ENCODE measurements around the gene GPHA2.

DNA sequence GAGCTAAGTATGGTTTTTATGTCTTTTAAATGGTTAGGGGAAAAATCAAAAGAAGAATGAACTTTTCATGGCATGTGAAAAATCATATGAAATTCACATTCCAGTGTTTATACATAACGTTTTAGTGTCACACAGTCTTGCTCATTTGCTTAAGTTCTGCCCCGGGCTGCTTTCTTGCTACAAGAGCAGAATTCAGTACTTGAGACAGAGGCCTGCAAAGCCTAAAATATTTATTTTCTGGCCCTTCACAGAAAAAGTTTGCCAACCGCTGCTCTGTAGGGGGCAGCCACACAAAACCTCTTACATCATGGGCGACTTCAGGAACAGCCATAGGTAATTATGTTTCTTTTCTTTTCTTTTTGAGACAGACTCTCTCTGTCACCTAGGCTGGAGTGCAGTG is 17.7 kb downstream of the GPHA2 start:
- TF ChIP-seq, protein P1, sequence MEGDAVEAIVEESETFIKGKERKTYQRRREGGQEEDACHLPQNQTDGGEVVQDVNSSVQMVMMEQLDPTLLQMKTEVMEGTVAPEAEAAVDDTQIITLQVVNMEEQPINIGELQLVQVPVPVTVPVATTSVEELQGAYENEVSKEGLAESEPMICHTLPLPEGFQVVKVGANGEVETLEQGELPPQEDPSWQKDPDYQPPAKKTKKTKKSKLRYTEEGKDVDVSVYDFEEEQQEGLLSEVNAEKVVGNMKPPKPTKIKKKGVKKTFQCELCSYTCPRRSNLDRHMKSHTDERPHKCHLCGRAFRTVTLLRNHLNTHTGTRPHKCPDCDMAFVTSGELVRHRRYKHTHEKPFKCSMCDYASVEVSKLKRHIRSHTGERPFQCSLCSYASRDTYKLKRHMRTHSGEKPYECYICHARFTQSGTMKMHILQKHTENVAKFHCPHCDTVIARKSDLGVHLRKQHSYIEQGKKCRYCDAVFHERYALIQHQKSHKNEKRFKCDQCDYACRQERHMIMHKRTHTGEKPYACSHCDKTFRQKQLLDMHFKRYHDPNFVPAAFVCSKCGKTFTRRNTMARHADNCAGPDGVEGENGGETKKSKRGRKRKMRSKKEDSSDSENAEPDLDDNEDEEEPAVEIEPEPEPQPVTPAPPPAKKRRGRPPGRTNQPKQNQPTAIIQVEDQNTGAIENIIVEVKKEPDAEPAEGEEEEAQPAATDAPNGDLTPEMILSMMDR (IDR thresholded peaks at IDR 0.05): peak in 1 of 3 experiments; percentile 5
- no peak for TF ChIP-seq POLR2A (IDR thresholded peaks at IDR 0.05)
